K562 (cell line): ENCODE measurements around the gene SSH3. TPM values are rescaled to one million over a fixed set of nuclear protein-coding genes. Genes with fewer than 3 reads are reported as not detected.

ENCODE experiments used
- BRD9 ChIP-seq: fragments of 450-650 bp; IDR thresholded peaks from 2 replicates; pipeline ENCODE4 v1.6.1; 2018; ENCODE audit warnings: low read depth; ENCODE audit not compliant: partially characterized antibody
- BRF1 ChIP-seq: IDR thresholded peaks from 3 replicates; pipeline ENCODE4 v1.6.1; 2011; ENCODE audit warnings: borderline replicate concordance, mild to moderate bottlenecking; ENCODE audit not compliant: insufficient read length; ENCODE audit errors: extremely low read depth
- CBX8 ChIP-seq: fragments of 200-600 bp; sonication (generic); IDR thresholded peaks from 2 replicates; pipeline ENCODE4 v1.6.1; 2012; ENCODE audit warnings: borderline replicate concordance, mixed run types, low read depth, mild to moderate bottlenecking, moderate library complexity, mixed read lengths, low read length, control low read depth, inconsistent platforms; ENCODE audit not compliant: poor library complexity, severe bottlenecking; ENCODE audit errors: extremely low read depth
- CTBP1 ChIP-seq: fragments of 450-650 bp; IDR thresholded peaks from 2 replicates; pipeline ENCODE4 v1.6.1; 2016; ENCODE audit warnings: borderline replicate concordance
- EGR1 ChIP-seq: fragments of 450-650 bp; conservative IDR thresholded peaks from 2 replicates; pipeline ENCODE4 v1.6.1; 2017; ENCODE audit warnings: mild to moderate bottlenecking
- EZH2 ChIP-seq: IDR thresholded peaks from 2 replicates; pipeline ENCODE4 v1.6.1; 2012; ENCODE audit warnings: low read depth, mild to moderate bottlenecking, inconsistent platforms, low read length, borderline replicate concordance
- FOSL1 ChIP-seq: fragments of 200-800 bp; sonication (Bioruptor generic); conservative IDR thresholded peaks from 2 replicates; pipeline ENCODE4 v1.6.1; 2016; ENCODE audit warnings: missing genetic modification characterization, missing compliant biosample characterization
- FOXA3 ChIP-seq, 2 experiments: fragments of 450-650 bp in 1 of 2; sonication (generic) in 1 of 2; formaldehyde crosslinking; IDR thresholded peaks in 1 of 2; conservative IDR thresholded peaks in 1 of 2; 2 replicates each; pipeline versions ENCODE4 v1.4.0 to v1.8.0; 2020 to 2022; ENCODE audit warnings: mild to moderate bottlenecking in 2 of 2, missing genetic modification reagents in 1 of 2
- HCFC1 ChIP-seq: IDR thresholded peaks from 2 replicates; pipeline ENCODE4 v1.6.1; 2012; ENCODE audit warnings: low read depth, low read length, improper control_type of control experiment
- HLTF ChIP-seq: fragments of 450-650 bp; IDR thresholded peaks from 2 replicates; pipeline ENCODE4 v1.6.1; 2016
- HMG20A ChIP-seq: fragments of 450-650 bp; formaldehyde crosslinking; conservative IDR thresholded peaks from 2 replicates; pipeline ENCODE4 v1.4.0; 2020; ENCODE audit warnings: mild to moderate bottlenecking, mixed read lengths
- KLF16 ChIP-seq: IDR thresholded peaks from 2 replicates; pipeline ENCODE4 v1.6.1; 2016; ENCODE audit warnings: antibody characterized with exemption
- MEIS2 ChIP-seq: fragments of 450-650 bp; IDR thresholded peaks from 2 replicates; pipeline ENCODE4 v1.6.1; 2014; ENCODE audit warnings: mild to moderate bottlenecking; ENCODE audit not compliant: partially characterized antibody
- MTA3 ChIP-seq: fragments of 450-650 bp; formaldehyde crosslinking; IDR thresholded peaks from 2 replicates; pipeline ENCODE4 v1.6.1; 2017; ENCODE audit warnings: mild to moderate bottlenecking, borderline replicate concordance
- NCOA1 ChIP-seq: fragments of 450-650 bp; IDR thresholded peaks from 2 replicates; pipeline ENCODE4 v1.6.1; 2016; ENCODE audit warnings: low read depth
- NCOA2 ChIP-seq, 2 experiments: fragments of 450-650 bp; IDR thresholded peaks; 2 replicates each; pipeline ENCODE4 v1.6.1; 2018; ENCODE audit warnings: mild to moderate bottlenecking in 2 of 2, moderate library complexity in 1 of 2; ENCODE audit not compliant: partially characterized antibody in 2 of 2
- NR2C2 ChIP-seq, 2 experiments: fragments of 200-800 bp in 1 of 2; sonication (Bioruptor generic) in 1 of 2; sonication (generic) in 1 of 2; formaldehyde crosslinking in 1 of 2; IDR thresholded peaks; 2 replicates each; pipeline versions ENCODE4 v1.6.1 to v1.8.0; 2016 to 2022; ENCODE audit warnings: mild to moderate bottlenecking in 1 of 2, missing compliant biosample characterization in 1 of 2, missing genetic modification characterization in 1 of 2, missing genetic modification reagents in 1 of 2
- PPARD ChIP-seq: fragments of 250-450 bp; sonication (Bioruptor Pico); IDR thresholded peaks from 2 replicates; pipeline ENCODE4 v1.8.0; 2022; ENCODE audit warnings: inconsistent platforms, mild to moderate bottlenecking, moderate library complexity
- PRPF4 ChIP-seq: fragments of 200-400 bp; formaldehyde crosslinking; IDR thresholded peaks from one replicate; pipeline ENCODE4 v1.6.1; 2017; ENCODE audit warnings: low read length, low read depth, mild to moderate bottlenecking; ENCODE audit not compliant: insufficient read depth, poor library complexity, severe bottlenecking
- RBFOX2 ChIP-seq: fragments of 200-400 bp; formaldehyde crosslinking; IDR thresholded peaks from 2 replicates; pipeline ENCODE4 v1.6.1; 2017; ENCODE audit warnings: low read depth, mild to moderate bottlenecking, low read length, moderate library complexity
- RBM34 ChIP-seq: fragments of 200-400 bp; formaldehyde crosslinking; IDR thresholded peaks from 2 replicates; pipeline ENCODE4 v1.6.1; 2018; ENCODE audit warnings: low read length, borderline replicate concordance; ENCODE audit not compliant: insufficient read depth
- RFX7 ChIP-seq: fragments of 250-450 bp; sonication (Bioruptor Pico); IDR thresholded peaks from 2 replicates; pipeline ENCODE4 v1.5.1; 2021; ENCODE audit warnings: mild to moderate bottlenecking
- SP1 ChIP-seq: sonication (generic); formaldehyde crosslinking; IDR thresholded peaks from 2 replicates; pipeline ENCODE4 v1.8.1; 2022; ENCODE audit warnings: mild to moderate bottlenecking, missing genetic modification reagents
- TCF7L2 ChIP-seq: fragments of 150-350 bp; IDR thresholded peaks from 2 replicates; pipeline ENCODE4 v1.6.1; 2016; ENCODE audit warnings: low read depth, mild to moderate bottlenecking, low read length, moderate library complexity
- TSC22D4 ChIP-seq: fragments of 450-650 bp; IDR thresholded peaks from 2 replicates; pipeline ENCODE4 v1.6.1; 2016; ENCODE audit warnings: missing genetic modification characterization, missing biosample characterization, control low read depth
- ZFX ChIP-seq: sonication (generic); formaldehyde crosslinking; IDR thresholded peaks from 2 replicates; pipeline ENCODE4 v1.8.0; 2022; ENCODE audit warnings: mild to moderate bottlenecking, missing genetic modification reagents, moderate library complexity
- ZNF124 ChIP-seq: sonication (generic); formaldehyde crosslinking; IDR thresholded peaks from 2 replicates; pipeline ENCODE4 v1.8.1; 2022; ENCODE audit warnings: missing genetic modification reagents
- ZNF316 ChIP-seq: fragments of 450-650 bp; IDR thresholded peaks from 2 replicates; pipeline ENCODE4 v1.6.1; 2016
- ZNF347 ChIP-seq: fragments of 450-650 bp; formaldehyde crosslinking; IDR thresholded peaks from 2 replicates; pipeline ENCODE4 v1.4.0; 2020; ENCODE audit warnings: low read depth, mild to moderate bottlenecking, moderate library complexity
- ZNF583 ChIP-seq: fragments of 250-450 bp; sonication (Bioruptor Pico); IDR thresholded peaks from 2 replicates; pipeline ENCODE4 v1.4.0; 2020
- polyA plus RNA-seq, 8 experiments: library from polyadenylated mRNA; depleted of rRNA in 4 of 8; stranded (reverse) in 5 of 8; unstranded in 3 of 8; fragments of >200 nt; fragmentation: Nextera tagmentation in 2 of 8; fragmentation: Illumina TruSeq in 1 of 8; extraction: Ambion mirVana in 2 of 8; extraction: Trizol in 1 of 8; gene quantifications; 2 replicates each; pipeline versions ENCODE4 v1.2.1 to v1.2.3, GENCODE V29; 2011 to 2014; ENCODE audit warnings: inconsistent platforms in 1 of 8, missing spikeins in 1 of 8
- total RNA-seq, 7 experiments: library from RNA; depleted of rRNA in 6 of 7; stranded (reverse); fragments of >200 nt in 6 of 7; fragmentation: Illumina TruSeq in 2 of 7; extraction: Trizol in 2 of 7; gene quantifications; 2 replicates each; pipeline versions ENCODE4 v1.2.1 to v1.2.3, GENCODE V29; 2011 to 2021; ENCODE audit warnings: low replicate concordance in 1 of 7
- TF ChIP-seq, protein P1 (sequence below): sonication (generic); formaldehyde crosslinking; IDR thresholded peaks from 2 replicates; pipeline ENCODE4 v1.8.1; 2022; ENCODE audit warnings: missing genetic modification reagents

SSH3 gene
- total and polyA plus RNA-seq, 9 of the 15 experiments (the other 6 are each of a cell fraction or from before 2014, with no cell fraction given): 0.07 to 1.0 (median 0.24) TPM; not detected in 3

GRCh38 chr11:67353317-67354074, 50.2 kb downstream of the SSH3 start, which contains the start of gene POLD4 (continued):
- TF ChIP-seq PPARD (CRISPR knock-in tag) (no peak), MEIS2 (no peak), ZNF583 (CRISPR knock-in tag) (0 out of 2 replicates have a peak, but pooled peaks have one; percentile 20), HLTF (no peak), EGR1 (peak; percentile 66), PRPF4 (no peak), BRD9 (peak; percentile 30), CBX8 (no peak), EZH2 (no peak), TSC22D4 (tag) (no peak), BRF1 (no peak), SP1 (CRISPR knock-in tag) (peak; percentile 84), ZNF316 (no peak), RBFOX2 (peak; percentile 95), NR2C2 (CRISPR knock-in tag; IDR thresholded peaks at IDR 0.05) (no peak), NR2C2 (tag; IDR thresholded peaks at IDR 0.05) (no peak), NCOA1 (no peak), ZNF347 (no peak), RBM34 (no peak), FOXA3 (CRISPR knock-in tag; conservative IDR thresholded peaks at IDR 0.05 in 1 of 2, IDR thresholded peaks at IDR 0.05 in 1 of 2) (no peak), HCFC1 (no peak), ZFX (CRISPR knock-in tag) (peak; percentile 46; the same call in 1 of the 2 replicates), NCOA2 (IDR thresholded peaks at IDR 0.05; ENCODE audit: partially characterized antibody in 2 of 2) (no peak), TCF7L2 (no peak), MTA3 (0 out of 2 replicates have a peak, but pooled peaks have one; percentile 25), CTBP1 (peak; percentile 64; the same call in 1 of the 2 replicates), FOSL1 (tag) (no peak), KLF16 (no peak), RFX7 (no peak), ZNF124 (CRISPR knock-in tag) (no peak), HMG20A (CRISPR knock-in tag) (no peak)
- TF ChIP-seq, protein P1, sequence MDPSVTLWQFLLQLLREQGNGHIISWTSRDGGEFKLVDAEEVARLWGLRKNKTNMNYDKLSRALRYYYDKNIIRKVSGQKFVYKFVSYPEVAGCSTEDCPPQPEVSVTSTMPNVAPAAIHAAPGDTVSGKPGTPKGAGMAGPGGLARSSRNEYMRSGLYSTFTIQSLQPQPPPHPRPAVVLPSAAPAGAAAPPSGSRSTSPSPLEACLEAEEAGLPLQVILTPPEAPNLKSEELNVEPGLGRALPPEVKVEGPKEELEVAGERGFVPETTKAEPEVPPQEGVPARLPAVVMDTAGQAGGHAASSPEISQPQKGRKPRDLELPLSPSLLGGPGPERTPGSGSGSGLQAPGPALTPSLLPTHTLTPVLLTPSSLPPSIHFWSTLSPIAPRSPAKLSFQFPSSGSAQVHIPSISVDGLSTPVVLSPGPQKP: no peak
